GM04503 (cell line): ENCODE measurements around the gene RETSAT.

Experiments
- DNase-seq: peaks from one replicate; pipeline ENCODE4 v3.0.0-alpha.2; 2012; ENCODE audit warnings: low read depth

RETSAT gene

DNA sequence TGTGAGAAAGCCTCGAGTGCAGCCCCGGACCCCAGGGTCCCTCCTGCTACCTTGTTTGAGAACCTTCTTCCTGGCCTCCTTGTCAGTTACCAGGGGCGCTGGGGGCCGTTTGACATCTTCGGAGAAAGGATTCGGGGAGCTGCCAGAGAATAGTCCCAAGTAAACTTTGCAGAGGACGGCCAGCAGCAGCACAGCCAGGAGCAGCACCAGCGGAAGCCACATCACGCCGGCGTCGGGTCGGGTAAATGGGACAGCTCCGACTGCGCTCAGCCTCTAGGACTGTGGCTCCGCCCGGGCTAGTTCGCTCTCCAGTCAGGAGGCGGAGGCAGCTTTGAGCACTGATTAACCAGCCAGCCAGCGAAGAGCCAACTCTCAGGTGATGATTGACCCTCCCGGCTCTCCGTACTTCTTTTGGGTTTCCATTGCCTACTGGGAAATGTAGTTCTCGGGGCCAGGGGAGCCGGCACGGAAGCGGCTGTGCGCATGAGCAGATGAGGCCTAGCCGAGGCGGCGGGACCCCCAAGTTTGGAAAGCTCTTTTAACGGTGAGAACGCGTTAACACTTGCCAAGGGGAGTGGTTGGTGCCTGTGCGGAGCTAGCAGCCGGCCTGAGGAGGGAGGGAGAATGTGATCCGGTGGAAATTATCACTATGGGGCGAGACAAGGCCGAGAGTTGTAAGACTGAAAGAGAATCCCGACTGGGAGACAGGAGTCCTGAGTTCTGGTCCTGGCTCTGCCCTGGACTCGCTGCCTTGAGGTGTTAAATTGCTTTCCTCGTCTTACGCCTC, at the start of gene RETSAT, which contains the start of gene ELMOD3:
Gene RETSAT (minus strand): TSS at position 243 of the 787 bp plus-strand sequence. CDS start 21 bp downstream, at position 222.
Gene ELMOD3 (plus strand): TSS at position 484 of the 787 bp plus-strand sequence. CDS start 2,430 bp downstream, outside the sequence.
- peak; percentile 97 for DNase-seq

- DNase-seq = no peak
These were observed 47.5 kb upstream of the RETSAT start for GRCh38 chr2:85401844-85402243.

- DNase-seq = no peak
These were observed 47.1 kb upstream of the RETSAT start for GRCh38 chr2:85401464-85401805.

- no peak for DNase-seq
These were observed 46.5 kb upstream of the RETSAT start for GRCh38 chr2:85400541-85401463.

- DNase-seq = no peak
These were observed 45.7 kb upstream of the RETSAT start for GRCh38 chr2:85400023-85400422.

DNA sequence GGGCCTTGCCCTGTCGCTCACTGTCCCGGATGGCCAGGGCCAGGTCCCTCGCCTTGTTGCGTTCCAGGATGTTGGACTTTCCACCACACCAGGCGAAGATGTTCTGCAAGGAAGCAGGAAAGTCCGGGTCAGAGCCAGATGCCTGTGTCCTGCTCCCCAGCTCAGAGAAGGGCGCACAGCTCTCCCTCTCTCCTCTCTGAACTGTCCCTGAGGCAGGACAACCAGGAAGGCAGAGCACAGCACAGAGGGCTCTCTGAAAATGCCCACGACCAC, 44.8 kb upstream of the RETSAT start:
- DNase-seq = no peak

- no peak for DNase-seq
These were observed 44.3 kb upstream of the RETSAT start for GRCh38 chr2:85398426-85399182.

- DNase-seq = no peak
These were observed 43.6 kb upstream of the RETSAT start for GRCh38 chr2:85397925-85398331.

DNA sequence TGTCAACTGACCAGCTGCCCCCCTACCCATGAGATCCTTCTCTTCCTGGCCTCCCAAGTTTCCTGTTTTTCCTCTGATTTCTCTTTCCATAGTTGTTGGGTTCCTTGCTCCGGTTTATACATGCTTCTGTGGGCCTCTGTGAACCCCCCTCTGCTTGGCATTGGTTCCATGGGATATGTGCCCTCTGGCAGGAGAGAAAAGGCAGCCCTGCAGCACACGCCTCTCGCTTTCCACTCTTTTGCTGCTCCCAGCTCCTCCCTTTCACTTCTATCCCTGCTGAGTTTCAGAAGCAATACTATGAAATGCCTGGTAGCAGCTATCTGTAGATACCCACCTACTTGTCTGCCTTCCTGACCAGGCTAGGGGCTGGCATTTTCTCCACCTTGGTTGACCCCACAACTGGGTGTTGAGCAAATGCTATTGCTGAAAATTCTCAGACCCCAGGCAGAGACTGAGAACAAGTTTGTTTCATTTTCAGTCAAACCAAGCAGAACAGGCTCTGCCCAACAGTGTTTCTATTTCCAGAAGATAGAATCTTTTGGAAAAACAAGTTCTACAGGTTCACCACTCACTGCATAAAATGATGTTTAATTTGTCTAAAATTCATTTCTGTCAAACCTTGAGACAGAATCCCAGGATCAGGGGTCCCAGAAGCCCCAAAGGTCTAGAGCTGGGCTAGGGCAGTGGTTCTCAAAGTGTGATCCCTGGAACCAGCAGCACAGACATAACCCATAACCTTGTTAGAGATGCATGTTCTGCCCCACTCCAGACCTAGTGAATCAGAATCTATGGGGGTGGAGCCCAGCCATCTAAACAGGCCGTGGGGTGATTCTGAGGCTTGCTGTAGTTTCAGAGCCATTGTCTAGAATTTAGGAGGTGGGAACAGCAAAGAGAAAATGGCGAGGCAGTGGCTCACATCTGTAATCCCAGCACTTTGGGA, 42.5 kb upstream of the RETSAT start:
- DNase-seq = no peak

- no peak for DNase-seq
These were observed 41.7 kb upstream of the RETSAT start for GRCh38 chr2:85395912-85396475.

DNA sequence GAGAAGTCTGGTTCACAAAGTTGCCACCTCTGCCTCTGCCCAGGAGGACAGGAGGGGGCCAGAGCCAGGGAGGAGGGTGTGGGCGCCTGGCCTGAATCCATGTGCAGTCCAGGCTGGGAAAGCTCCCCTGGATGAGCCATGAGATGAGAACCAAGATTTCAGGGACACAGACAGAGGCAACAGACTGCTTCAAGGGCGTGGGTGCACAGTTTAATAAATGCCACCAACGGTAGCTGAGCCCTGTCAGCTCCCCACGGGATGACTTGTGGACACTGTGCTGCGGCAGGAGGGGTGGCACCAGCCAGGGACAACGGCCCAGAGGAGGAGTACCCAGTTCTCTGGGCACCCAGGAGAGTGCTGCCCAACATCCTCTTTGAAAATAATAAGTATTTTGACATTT, 40.6 kb upstream of the RETSAT start:
- DNase-seq = no peak

DNA sequence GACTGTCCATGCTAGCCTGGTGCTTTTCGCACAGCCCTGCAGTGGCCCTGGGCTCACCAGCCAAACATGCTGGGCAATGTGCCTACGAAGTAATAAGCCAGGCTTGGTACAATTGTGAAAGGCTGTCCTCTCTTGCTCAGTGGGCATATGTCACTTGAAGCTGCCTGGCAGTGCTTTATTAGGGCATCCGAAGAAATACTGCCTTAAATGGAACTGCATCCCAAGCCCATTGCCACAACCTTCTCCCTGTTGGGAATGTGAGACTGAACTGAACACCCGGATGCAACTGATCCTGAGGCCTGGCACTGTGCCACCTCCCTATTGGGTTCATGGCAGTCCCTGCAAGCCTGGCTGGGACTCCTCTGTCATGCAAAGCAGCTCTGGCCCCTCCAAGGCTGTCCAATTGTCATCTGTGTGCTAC, 39.9 kb upstream of the RETSAT start:
- DNase-seq = no peak

DNA sequence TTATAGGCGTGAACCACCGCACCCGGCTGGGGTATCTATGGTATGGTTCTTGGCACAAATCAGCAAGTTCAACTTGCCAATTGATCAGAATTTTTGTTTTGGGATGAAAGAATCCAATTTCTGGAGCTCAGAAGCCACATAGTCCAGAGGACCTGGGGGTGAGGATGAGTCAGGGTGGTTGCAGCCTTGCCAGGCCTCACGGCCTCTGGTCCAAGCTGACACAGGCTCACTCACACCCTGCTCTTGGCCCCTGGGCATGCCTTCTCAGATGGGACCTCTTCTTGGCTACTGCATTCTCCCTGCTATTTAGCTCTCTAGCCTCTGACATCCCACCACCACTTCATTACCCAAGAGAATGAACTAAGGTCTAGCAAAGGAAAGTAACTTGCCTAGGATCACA, 39.5 kb upstream of the RETSAT start:
- DNase-seq = no peak

DNA sequence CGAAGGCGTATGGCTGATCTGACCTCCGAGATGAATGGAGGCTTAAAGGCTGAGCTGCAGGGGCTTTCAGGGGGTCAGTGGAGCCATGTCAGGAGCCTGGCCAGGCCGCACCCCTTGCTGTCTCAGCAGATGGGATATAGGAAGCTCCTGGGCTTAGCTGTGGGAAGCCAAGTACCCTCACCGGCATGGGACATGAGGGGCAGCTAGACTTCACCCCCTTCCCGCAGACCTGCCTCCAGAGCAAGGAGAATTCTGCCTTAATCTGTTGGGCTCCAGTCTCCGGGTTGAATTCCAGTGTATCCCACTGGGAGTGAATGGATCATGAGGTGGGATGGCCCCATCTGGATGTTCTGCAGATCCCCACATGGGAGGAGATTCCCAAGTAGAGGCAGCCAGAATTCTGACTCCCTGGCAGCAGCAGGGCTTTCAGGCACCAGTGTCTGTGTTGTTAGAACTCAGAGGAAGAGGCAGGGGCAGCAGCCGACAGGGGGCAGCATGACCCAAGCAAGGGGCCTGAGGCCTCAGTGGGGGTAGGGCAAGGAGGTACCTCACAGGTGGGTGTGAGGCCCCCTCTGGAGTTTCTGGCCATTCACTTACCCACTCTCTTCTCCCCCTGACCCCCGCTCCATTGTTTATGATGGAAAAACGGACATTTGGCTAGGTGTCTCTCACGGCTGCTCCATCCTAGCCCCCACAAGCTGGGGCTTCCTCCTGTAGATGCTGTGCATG, 36.8 kb upstream of the RETSAT start:
- DNase-seq = no peak

- DNase-seq = no peak
These were observed 34.7 kb upstream of the RETSAT start for GRCh38 chr2:85388878-85389538.

DNA sequence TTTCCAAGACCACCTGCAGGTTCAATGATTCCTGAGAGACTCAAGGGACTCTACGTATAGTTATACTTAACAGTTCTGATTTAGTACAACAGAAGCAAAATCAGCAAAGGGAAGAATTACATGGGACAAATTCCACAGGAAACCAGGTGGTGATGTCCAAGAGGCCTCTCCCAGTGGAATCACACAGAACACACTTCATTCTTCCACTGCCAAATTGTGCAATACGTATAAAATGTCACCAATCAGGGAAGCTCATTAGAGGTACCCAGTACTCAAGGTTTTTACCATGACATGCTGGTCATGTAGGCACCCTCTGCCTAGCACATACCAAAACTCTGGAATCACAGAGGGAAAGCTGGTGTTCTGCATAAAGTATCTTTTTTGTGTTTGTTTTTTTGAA, 33.4 kb upstream of the RETSAT start:
- no peak for DNase-seq

GRCh38 chr2:85385746-85386145, 31.4 kb upstream of the RETSAT start:
- no peak for DNase-seq

DNA sequence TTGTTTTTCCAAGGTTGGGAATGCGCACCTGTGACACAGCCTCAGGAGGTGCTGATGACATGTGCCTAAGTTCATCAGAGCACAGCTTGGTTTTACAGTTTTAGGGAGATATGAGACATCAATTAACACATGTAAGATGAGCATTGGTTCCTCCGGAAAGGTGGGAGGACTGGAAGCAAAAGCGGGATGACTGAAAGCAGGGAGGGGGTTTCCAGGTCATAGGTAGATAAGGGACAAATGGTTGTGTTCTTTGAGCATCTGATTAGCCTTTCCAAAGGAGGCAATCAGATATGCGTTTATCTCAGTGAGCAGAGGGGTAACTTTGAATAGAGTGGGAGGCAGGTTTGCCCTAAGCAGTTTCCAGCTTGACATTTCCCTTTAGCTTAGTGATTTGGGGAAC, 29.5 kb upstream of the RETSAT start:
- no peak for DNase-seq

GRCh38 chr2:85383151-85383550, 28.8 kb upstream of the RETSAT start:
- peak; percentile 22 for DNase-seq

DNA sequence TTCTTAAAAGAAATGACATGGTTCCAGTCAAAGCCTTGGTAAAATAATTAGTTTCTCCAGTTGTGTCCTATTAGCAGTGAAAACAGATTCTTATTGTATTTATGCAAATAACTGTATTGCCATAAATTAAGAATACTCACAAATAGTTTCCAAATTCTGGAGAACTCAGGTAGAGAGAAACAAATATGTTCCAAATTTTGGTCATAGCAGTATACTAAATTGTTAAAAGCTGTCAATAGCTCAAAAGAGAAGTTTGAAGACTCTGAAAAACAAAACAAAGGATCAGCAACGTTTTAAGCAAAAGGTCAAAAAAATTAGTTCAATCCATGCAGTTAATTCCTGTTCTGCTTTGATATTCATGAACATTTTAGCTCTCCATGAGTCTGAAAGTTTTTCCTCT, 25.7 kb upstream of the RETSAT start:
- DNase-seq = no peak
